GM18873 (cell line): ENCODE results near the gene IPO8.
"Not testable (repeated sequence)": the region's sequence is repeated elsewhere in the genome, so short reads cannot be mapped to it uniquely, and the experiment has no call there.

Experiments used
- ATAC-seq: cut with Tn5 transposase; IDR thresholded peaks from one replicate; pipeline ENCODE4 v1.9.1; 2021; ENCODE audit warnings: mild to moderate bottlenecking, moderate library complexity, moderate number of reproducible peaks; ENCODE audit not compliant: unreplicated experiment, low FRiP score

IPO8 gene

DNA sequence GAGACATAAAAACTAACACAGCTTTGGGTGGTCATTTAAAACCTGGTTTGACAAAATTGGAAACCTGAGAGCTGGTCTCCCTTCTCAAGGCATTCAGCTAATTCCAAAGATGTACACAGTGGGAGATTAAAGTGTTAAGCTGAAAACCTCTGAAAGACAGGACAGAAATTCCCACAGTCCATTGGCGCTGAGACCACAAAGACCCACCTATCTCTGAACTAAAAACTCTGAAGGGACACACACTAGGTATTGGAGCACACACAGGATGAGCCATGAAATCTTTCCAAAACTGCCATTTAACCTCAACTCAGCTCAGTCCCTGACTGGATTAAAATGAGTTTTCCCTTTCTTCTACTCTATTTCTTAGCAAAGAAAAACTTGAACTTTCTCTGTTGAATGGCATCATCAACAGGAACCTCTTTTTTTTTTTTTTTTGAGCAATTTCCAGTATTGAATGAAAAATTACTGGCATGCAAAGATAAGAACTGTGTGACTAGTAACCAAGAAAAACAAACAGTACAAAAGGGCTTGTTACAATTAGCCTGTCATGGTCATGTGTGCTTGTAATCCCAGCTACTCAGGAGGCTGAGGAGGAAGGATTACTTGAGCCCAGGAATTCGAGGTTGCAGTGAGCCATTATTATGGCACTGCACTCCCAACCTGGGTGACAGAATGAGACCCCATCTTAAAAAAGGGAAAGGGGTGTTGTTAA lies 82.4 kb downstream of the IPO8 start:
- ATAC-seq: no peak

DNA sequence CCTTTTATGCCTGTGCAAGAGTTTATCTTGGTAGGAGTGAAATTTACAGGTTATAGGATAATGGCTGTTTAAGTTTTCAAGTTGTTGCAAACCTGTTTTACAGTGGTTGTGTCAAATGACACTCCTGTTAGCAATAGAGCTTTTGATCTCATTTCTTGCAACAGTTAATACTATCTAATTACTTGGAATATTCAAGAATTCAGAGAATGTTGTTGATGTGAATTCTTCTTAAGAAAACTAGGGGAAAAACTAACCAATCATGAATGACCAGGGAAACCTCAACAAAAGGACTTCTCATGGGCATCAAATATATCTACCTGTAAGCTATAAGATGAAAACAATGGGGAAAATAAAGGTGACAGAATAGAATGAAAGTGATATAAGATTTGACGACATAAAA lies 85.0 kb downstream of the IPO8 start:
- ATAC-seq: no peak

- ATAC-seq: not testable (repeated sequence)
Observed at GRCh38 chr12:30609819-30610218, 85.8 kb downstream of the IPO8 start.

GRCh38 chr12:30604302-30604701 lies 91.4 kb downstream of the IPO8 start:
- not testable (repeated sequence) for ATAC-seq

- ATAC-seq: no peak
Observed at GRCh38 chr12:30603129-30603528, 92.5 kb downstream of the IPO8 start.

- ATAC-seq: no peak
Observed at GRCh38 chr12:30602678-30603077, 93.0 kb downstream of the IPO8 start.

- ATAC-seq: no peak
Observed at GRCh38 chr12:30599608-30600007, 96.1 kb downstream of the IPO8 start.

DNA sequence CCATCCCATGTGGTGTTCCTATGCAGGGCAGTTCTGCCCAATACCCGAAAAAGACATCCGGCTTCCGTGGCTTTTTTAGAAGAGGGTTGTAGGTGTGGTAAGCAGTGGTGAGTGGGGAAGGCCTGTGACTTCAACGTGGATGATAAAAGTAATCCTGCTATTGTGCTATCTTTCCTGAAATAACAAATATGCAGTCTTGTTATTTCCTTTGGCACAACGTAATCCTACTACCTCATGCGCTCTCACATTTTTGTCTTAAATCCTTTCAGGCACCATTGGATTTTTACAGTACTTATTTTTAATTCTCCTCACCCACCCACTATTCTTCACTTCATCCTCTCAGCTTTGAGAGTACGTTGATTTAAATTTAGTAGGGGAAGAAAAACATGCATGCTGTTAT lies 96.8 kb downstream of the IPO8 start:
- ATAC-seq: no peak

- ATAC-seq: no peak
Observed at GRCh38 chr12:30595742-30596141, 99.9 kb downstream of the IPO8 start.

GRCh38 chr12:30594509-30594908 lies 101.2 kb downstream of the IPO8 start:
- ATAC-seq: no peak

- ATAC-seq: not testable (repeated sequence)
Observed at GRCh38 chr12:30588572-30588971, 107.1 kb downstream of the IPO8 start.

- no peak for ATAC-seq
Observed at GRCh38 chr12:30587782-30588181, 107.9 kb downstream of the IPO8 start.

GRCh38 chr12:30585877-30586276 lies 109.8 kb downstream of the IPO8 start:
- no peak for ATAC-seq

DNA sequence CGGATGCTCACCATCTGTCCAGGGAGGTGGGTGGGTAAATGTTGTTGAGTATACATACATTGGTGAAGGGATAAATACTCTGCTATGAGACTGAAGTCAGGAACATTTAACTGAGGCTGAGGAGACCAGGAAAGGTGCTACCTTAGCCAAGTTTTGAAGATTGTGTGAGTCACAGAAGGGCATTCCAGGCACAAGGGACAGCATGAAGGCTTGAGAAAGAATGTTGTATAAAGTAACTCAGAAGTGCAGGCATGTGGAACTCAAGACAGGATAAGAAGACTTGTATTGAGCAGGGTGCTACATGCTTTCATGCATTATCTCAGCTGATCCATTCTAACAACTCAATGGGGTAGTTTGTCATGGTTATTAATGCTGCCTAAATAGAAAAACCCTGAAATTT lies 112.7 kb downstream of the IPO8 start:
- no peak for ATAC-seq

GRCh38 chr12:30580344-30580743 lies 115.3 kb downstream of the IPO8 start:
- ATAC-seq: no peak
